Activated CD4-positive, CD25-positive, alpha-beta regulatory T cell treated with anti-CD3 and anti-CD28 coated beads, Interleukin-2, amount 50 U/mL, for 16 hours (primary cell): ENCODE results near the gene ADAT3.

Source experiments
- DNase-seq: peaks from one replicate; pipeline ENCODE4 v3.0.0-alpha.2; 2020; ENCODE audit warnings: low read depth, low spot score

The ADAT3 gene

GRCh38 chr19:1956868-1957492 is 51.8 kb downstream of the ADAT3 start:
- no peak for DNase-seq

GRCh38 chr19:1957562-1958248 is 52.5 kb downstream of the ADAT3 start:
- no peak for DNase-seq

- DNase-seq: no peak
These were observed 54.9 kb downstream of the ADAT3 start for GRCh38 chr19:1959928-1960589.

GRCh38 chr19:1961000-1961883 is 56.0 kb downstream of the ADAT3 start:
- DNase-seq: no peak

GRCh38 chr19:1962674-1963073 is 57.5 kb downstream of the ADAT3 start:
- DNase-seq: no peak
